Stimulated activated naive CD4-positive, alpha-beta T cell (primary cell): ENCODE measurements around the gene CYP26B1.

Experiments used
- DNase-seq, 6 experiments: peaks; one replicate each; lab custom pipeline; 2025; lab: John Stamatoyannopoulos, UW

CYP26B1 gene

DNA sequence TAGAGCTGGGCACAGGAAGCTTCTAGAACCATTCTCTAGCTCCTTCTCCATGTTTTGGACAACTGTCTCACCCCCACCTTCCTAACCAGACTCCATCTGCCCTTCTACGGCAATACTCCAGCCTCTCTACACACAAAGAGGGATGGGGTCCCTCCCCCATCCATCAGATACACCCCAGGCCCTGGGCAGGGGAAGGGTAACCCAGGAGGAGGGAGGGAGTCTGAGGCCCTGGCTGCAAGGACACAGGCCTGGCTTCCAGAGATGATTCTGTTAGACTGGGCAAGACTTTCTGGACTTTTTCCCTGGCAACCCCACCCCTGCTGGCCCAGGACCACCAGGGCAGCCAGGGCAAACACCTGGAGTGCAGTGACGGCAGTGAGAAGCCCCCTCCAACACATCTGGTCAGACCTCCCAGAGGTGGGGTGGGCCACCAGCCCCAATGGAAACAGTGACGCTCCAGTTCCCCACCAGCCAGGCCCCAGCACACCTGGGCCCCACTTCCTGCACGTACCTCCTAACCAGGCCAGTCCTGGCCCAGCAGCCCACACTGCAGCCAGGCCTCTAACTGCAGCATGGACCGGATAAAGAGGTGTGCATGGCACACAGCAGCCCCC is 6.5 kb downstream of the CYP26B1 start:
- no peak for DNase-seq

GRCh38 chr2:72140621-72140960 is 7.1 kb downstream of the CYP26B1 start:
- no peak for DNase-seq

DNA sequence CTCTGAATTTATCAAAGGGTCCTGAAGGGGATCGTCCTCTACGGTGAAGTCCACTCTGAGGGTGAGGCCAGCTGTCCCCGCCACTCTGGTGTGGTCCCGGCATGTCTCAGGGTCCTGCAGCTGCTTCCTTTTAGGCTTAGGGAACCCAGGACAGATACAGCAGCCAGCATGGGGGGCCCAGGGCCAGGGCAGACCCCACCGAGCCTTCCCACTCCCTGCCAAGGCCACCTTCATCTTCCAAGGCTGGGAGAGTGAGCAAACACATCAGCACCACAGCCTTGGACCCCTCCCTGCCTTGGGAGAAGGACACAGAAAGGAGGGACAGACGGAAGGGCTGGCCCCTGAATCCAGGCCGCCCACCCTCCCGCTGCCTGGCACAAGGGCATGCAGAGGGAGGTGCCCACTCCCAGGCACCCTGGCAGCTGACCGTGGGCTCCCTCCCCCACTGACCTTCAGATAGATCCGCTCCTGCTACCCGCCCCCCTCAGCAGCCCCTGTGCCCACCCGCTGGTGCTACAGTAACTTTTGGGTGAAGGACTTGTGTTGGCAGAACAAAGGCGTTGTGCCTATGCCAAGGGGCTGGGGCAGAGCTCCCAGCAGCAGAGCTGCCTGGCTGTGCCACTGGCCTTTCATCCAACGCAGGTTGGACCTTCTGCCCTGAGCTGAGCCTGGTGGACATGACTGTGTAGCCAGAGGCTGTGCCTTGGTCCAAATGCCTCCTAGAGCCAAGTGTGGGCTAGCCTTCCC is 7.6 kb downstream of the CYP26B1 start:
- no peak for DNase-seq

- no peak for DNase-seq
Observed at GRCh38 chr2:72139471-72139873, 8.2 kb downstream of the CYP26B1 start.

GRCh38 chr2:72138921-72139381 is 8.7 kb downstream of the CYP26B1 start:
- no peak for DNase-seq

DNA sequence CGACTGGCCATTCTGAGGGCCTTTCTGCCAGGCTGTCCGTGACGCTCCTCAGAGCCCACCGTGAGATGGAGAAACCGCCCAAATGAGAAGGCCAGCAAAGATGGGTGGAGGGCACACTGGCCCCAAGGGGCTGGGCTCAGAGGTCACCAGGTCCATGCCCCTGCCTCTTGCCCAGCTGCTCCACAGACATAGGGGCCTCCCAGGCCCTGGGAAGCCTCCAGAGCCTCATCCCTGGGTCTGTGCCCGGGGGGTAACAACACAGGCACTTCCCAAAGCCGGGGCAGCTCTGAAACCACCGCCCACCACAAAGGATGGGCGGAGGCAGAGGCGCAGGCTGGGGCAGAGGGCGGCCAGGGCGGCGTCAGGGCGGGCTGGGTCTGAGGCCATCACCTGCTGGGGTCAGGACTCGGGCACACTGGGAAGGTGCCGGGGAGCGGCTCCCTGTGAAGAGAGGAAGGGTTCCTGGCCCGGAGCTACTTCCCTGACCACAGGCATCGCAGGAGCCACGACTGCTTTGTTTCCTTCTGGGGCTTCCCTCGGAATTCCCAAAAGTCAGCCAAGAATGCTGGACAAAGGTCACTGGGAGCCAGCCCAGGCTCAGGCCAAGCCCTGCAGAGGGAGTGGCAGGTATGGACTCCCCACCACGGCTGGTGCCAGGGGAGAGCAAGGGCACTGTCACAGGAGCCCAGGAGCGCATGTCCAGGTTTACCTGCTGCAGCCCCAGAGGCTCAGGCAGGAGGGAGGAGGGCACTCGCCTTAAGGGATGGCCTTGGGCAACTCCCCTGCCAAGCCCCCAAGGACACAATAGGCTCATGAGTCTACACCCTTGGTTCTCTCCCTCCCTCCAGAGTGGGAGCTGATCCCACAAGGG is 9.4 kb downstream of the CYP26B1 start:
- no peak for DNase-seq

GRCh38 chr2:72137498-72138010 is 10.1 kb downstream of the CYP26B1 start:
- peak in 5 of 6 experiments; percentile 13 to 55 (median 25) for DNase-seq

DNA sequence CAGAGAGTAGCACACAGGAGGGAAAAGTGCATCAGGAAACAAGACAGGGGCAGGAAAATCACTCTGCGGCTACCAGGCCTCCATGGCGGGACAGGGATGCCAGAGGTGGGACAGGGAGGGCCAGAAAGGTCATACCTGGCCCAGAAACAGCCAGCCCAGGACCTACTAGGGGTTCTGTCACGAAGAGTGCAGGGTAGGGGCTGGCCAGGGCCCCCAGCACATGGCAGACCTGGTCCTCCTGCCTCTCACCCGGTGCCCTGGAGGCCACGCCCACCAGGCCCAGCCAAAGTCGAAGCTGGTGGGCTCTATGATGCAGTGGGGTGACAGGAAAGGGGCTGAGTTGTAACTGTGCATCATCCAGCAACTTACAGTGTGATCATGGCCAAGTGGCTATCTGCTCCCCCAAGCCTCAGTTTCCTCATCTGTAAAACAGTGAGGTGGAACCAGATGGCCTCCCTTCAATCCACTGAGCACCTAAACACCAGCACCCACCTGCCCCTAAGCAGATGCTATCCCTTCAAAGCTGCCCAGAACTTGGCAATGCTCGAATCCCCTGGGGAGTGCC is 10.6 kb downstream of the CYP26B1 start:
- no peak for DNase-seq

DNA sequence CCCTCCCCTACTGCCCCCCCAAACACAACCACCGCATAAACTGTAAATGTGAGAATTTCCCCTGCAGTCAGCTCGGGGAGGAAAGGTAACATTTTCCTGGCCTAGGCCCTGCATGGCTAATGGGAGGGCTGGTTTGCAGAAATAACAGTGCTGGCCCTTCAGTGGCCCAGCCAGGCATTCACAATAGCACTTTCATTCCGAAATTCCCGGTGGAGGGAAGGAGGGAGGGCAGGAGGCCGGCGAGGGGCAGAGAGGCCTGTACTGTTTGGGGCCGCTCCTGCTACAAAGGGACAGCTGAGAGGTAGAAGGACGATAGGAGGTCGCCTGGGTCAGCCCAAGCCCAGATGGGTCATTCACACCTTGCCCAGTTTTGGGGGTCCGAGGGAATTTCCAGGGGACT is 11.3 kb downstream of the CYP26B1 start:
- no peak for DNase-seq

DNA sequence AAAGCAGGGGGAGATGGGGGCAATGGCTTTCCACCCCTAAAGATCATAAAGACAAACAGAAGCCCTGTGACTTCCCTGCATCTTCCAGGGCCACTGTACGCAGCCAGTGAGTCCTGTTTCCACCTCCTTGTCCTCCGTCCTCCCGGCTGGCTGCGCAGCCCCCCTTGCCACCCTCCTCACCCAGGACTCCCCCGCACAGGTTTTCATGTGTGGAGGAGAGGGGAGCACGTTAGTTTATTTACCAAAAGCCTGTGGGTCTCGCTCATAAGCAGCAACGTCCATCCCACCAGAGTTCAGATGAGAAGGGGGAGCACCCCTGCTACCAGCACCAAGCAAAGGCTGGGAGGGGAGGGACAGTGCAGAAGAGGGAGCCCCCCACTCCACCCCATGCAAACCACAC is 11.7 kb downstream of the CYP26B1 start:
- no peak for DNase-seq

DNA sequence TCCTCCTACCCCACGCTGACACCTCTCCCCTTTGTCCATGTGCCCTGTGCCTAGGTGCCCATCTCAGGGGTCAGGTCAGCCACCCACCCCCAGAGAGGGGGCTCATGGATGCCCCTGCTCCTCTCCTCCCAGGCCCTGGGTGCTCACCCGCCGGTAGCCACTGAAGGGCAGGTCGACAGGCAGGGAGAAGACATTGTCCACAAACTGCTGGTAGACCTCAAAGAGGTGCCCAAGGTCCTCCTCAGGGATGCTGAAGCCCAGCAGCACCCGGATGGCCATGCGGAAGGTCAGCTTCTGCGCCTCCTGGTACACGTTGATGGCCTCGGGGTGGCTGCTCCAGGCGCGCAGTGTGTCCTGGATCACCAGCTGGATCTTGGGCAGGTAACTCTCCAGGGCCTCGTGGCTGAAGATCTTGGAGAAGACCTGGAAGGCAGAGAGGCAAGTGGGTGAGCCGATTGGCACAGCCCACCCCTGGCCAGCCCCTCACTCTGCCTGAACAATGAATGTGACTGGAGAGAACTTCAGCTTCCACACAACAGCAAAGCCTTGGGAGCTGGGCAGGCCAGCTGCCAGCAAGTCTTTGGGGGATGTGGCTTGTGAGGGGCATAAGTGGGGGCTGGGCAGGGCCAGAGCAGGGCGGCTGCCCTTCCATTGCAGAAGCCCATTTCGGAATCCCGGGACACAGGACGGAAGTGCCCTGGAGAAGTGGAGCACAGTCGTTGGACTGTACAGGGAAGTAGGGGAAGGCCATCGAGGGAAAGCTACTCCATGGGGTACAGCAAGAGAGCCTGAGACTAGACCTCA is 12.5 kb downstream of the CYP26B1 start:
- DNase-seq: no peak

- DNase-seq: no peak
Observed at GRCh38 chr2:72134408-72134996, 13.2 kb downstream of the CYP26B1 start.

GRCh38 chr2:72133721-72134407 is 13.8 kb downstream of the CYP26B1 start:
- no peak for DNase-seq

GRCh38 chr2:72132981-72133720 is 14.5 kb downstream of the CYP26B1 start:
- no peak for DNase-seq

GRCh38 chr2:72131916-72132841 is 15.5 kb downstream of the CYP26B1 start:
- no peak for DNase-seq

- no peak for DNase-seq
Observed at GRCh38 chr2:72131371-72131891, 16.2 kb downstream of the CYP26B1 start.

DNA sequence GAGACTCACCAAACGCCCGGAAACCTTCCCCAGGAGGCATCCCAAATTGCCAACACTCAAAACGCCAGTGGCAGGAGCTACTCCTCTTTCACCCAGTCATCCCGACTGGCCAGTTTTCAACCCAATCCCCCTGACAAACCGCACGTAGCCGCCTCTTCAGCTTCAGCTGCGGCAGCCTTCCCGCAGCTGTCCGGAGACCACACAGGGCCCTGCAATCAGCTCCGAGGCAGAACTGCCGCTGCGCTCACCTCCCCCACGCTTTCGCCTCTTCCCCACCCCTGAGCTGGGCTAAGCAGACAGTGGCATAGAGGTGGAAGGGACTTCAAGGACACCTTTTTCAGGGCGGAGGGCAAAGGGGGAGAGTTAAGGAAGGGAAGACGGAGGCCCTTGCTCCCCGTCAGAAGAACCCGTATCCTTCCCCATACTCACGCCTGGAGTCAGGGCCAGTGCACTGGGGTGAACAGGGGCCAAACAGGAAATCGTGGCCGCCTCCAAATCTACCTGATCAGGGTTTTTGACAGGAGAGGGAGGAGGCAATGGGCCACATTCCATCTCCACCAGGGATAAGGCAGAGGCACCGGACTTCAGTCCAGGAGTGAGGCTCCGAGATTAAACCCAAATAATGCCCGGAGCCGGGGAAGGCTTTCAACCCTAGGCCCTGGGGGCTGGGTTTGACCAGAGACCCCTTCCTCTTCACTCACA is 16.9 kb downstream of the CYP26B1 start:
- DNase-seq: no peak
